Esophagus muscularis mucosa (tissue), 4 donors: ENCODE data around the gene FADS6.

Source experiments
- EP300 ChIP-seq: sonication (generic); formaldehyde crosslinking; IDR thresholded peaks from one replicate; pipeline ENCODE4 v1.6.1; 2017; ENCODE audit warnings: antibody characterized with exemption
- POLR2A ChIP-seq: fragments of 450-650 bp; IDR thresholded peaks from one replicate; pipeline ENCODE4 v1.6.1; 2017; ENCODE audit warnings: antibody characterized with exemption, moderate library complexity, mild to moderate bottlenecking, low read depth
- POLR2AphosphoS5 ChIP-seq, 2 donors: sonication (generic); formaldehyde crosslinking; IDR thresholded peaks; one replicate each; pipeline ENCODE4 v1.6.1; 2017; ENCODE audit warnings: antibody characterized with exemption in 2 of 2
- TF ChIP-seq, protein P1 (sequence below), 3 experiments: fragments of 200-600 bp in 2 of 3; fragments of 450-650 bp in 1 of 3; sonication (generic) in 2 of 3; IDR thresholded peaks; one replicate each; pipeline ENCODE4 v1.5.1; 2017 to 2019; ENCODE audit warnings: antibody characterized with exemption in 3 of 3, mild to moderate bottlenecking in 2 of 3, moderate library complexity in 1 of 3

DNA sequence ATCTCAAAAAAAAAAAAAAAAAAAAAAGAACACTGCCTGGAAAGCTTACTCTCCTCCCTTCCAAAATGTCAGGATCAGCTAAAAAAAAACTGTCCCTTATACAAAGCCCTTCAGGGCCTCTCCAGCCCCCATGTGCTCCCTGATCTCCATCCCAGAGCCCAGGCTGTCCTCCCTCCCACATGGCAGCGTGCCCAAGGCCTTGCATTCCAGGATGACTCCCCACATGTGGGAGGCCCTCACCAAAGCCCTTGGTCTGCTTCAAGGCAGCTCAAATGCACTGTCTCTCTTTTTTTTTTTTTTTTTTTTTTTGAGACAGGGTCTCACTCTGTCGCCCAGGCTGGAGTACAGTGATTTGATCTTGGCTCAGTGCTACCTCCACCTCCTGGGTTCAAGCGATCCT is 22.9 kb downstream of the FADS6 start:
- TF ChIP-seq, protein P1, sequence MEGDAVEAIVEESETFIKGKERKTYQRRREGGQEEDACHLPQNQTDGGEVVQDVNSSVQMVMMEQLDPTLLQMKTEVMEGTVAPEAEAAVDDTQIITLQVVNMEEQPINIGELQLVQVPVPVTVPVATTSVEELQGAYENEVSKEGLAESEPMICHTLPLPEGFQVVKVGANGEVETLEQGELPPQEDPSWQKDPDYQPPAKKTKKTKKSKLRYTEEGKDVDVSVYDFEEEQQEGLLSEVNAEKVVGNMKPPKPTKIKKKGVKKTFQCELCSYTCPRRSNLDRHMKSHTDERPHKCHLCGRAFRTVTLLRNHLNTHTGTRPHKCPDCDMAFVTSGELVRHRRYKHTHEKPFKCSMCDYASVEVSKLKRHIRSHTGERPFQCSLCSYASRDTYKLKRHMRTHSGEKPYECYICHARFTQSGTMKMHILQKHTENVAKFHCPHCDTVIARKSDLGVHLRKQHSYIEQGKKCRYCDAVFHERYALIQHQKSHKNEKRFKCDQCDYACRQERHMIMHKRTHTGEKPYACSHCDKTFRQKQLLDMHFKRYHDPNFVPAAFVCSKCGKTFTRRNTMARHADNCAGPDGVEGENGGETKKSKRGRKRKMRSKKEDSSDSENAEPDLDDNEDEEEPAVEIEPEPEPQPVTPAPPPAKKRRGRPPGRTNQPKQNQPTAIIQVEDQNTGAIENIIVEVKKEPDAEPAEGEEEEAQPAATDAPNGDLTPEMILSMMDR (IDR thresholded peaks at IDR 0.05): no peak
- no peak for TF ChIP-seq POLR2A
- TF ChIP-seq POLR2AphosphoS5 (IDR thresholded peaks at IDR 0.05): no peak
- no peak for TF ChIP-seq EP300
